HCT116 (cell line): Measurements from ENCODE around the gene ZNF441. TPM values are rescaled to one million over a fixed set of nuclear protein-coding genes. Genes with fewer than 3 reads are reported as not detected.

Experiments used
- ATAC-seq: fragments of 200-7000 bp; cut with Tn5 transposase; 2 replicates; pipeline ENCODE4 v1.9.1; 2020; ENCODE audit warnings: mild to moderate bottlenecking, moderate library complexity
- BruUV-seq: library from RNA; stranded (reverse); fragments of 400-500 nt; replicated peaks from 2 replicates; lab custom pipeline; 2021; lab: Mats Ljungman, UMichigan
- CTCF ChIA-PET: fragments of 300-600 bp; sonication (Branson Sonifier 250); formaldehyde crosslinking; loops from one replicate; lab custom pipeline; 2021; ENCODE audit warnings: antibody characterized with exemption; lab: Charles Lee
- POLR2A ChIA-PET: fragments of 300-600, 350-600 bp; sonication (Branson Sonifier 250); formaldehyde crosslinking; loops from one replicate; lab custom pipeline; 2021; ENCODE audit warnings: antibody characterized with exemption; lab: Charles Lee
- RAD21 ChIA-PET, 2 experiments: fragments of 300-600 bp; sonication (Branson Sonifier 250); formaldehyde crosslinking; loops; one replicate each; lab custom pipeline; 2023; ENCODE audit warnings: low total read pairs in 2 of 2; ENCODE audit not compliant: uncharacterized antibody in 2 of 2, unreplicated experiment in 2 of 2, low non-redundant PET in 1 of 2; lab: Charles Lee
- DNase-seq: peaks from one replicate; pipeline ENCODE4 v3.0.0-alpha.2; 2010; ENCODE audit warnings: low read depth, low spot score
- H2AFZ ChIP-seq: fragments of 200-600 bp; shearing (Covaris generic), sonication (generic); 2 replicates; pipeline ENCODE4 v1.6.1; 2017; ENCODE audit warnings: low read depth, mixed run types, mixed read lengths, antibody characterized with exemption, low read length; ENCODE audit not compliant: poor library complexity, severe bottlenecking
- H3K27ac ChIP-seq: 2 replicates; pipeline ENCODE4 v1.5.1; 2012; ENCODE audit warnings: low read depth, low read length
- H3K27me3 ChIP-seq: fragments of 200-600 bp; sonication (generic); 2 replicates; pipeline ENCODE4 v1.6.1; 2016; ENCODE audit warnings: mixed run types, low read length, mixed read lengths; ENCODE audit not compliant: insufficient read depth
- H3K36me3 ChIP-seq, 2 experiments: fragments of 200-500 bp in 1 of 2; fragments of 200-600 bp in 1 of 2; sonication (Bioruptor generic) in 1 of 2; sonication (generic) in 1 of 2; 2 replicates each; pipeline versions ENCODE4 v1.5.1 to v1.6.1; 2014 to 2016; ENCODE audit warnings: low read length in 2 of 2, inconsistent platforms in 1 of 2, mixed read lengths in 1 of 2, mixed run types in 1 of 2; ENCODE audit not compliant: insufficient read depth in 2 of 2, control insufficient read depth in 1 of 2
- H3K4me1 ChIP-seq, 2 experiments: fragments of 200-600 bp in 1 of 2; sonication (generic) in 1 of 2; 2 replicates each; pipeline versions ENCODE4 v1.5.1 to v1.6.1; 2012 to 2017; ENCODE audit warnings: low read length in 2 of 2, inconsistent platforms in 1 of 2, mild to moderate bottlenecking in 1 of 2, mixed read lengths in 1 of 2, mixed run types in 1 of 2, moderate library complexity in 1 of 2; ENCODE audit not compliant: insufficient read depth in 2 of 2, control insufficient read depth in 1 of 2
- H3K4me2 ChIP-seq: fragments of 200-600 bp; sonication (generic); 2 replicates; pipeline ENCODE4 v1.6.1; 2017; ENCODE audit warnings: mixed run types, low read length, mixed read lengths
- H3K4me3 ChIP-seq, 2 experiments: fragments of 200-600 bp in 1 of 2; sonication (generic) in 1 of 2; replicated peaks in 1 of 2; 2 replicates each; pipeline ENCODE4 v1.5.1; 2011 to 2016; ENCODE audit warnings: low read length in 2 of 2, control low read depth in 1 of 2, low read depth in 1 of 2, mild to moderate bottlenecking in 1 of 2, mixed read lengths in 1 of 2, mixed run types in 1 of 2
- H3K79me2 ChIP-seq: fragments of 200-600 bp; sonication (generic); 2 replicates; pipeline ENCODE4 v1.6.1; 2017; ENCODE audit warnings: mild to moderate bottlenecking, mixed run types, low read length, moderate library complexity, mixed read lengths; ENCODE audit not compliant: insufficient read depth
- H3K9ac ChIP-seq: fragments of 200-600 bp; sonication (generic); 2 replicates; pipeline ENCODE4 v1.6.1; 2016; ENCODE audit warnings: low read length, mixed read lengths
- H3K9me2 ChIP-seq: fragments of 200-600 bp; sonication (generic), shearing (Covaris generic); 2 replicates; pipeline ENCODE4 v1.6.1; 2017; ENCODE audit warnings: mixed run types, mild to moderate bottlenecking, moderate library complexity; ENCODE audit not compliant: insufficient read depth
- H3K9me3 ChIP-seq, 2 experiments: fragments of 200-500 bp in 1 of 2; fragments of 200-600 bp in 1 of 2; sonication (Bioruptor generic) in 1 of 2; sonication (generic) in 1 of 2; 2 replicates each; pipeline ENCODE4 v1.6.1; 2014 to 2017; ENCODE audit warnings: low read length in 2 of 2, mixed read lengths in 2 of 2, inconsistent platforms in 1 of 2, low read depth in 1 of 2, mild to moderate bottlenecking in 1 of 2, mixed run types in 1 of 2, moderate library complexity in 1 of 2; ENCODE audit not compliant: control insufficient read depth in 1 of 2, insufficient read depth in 1 of 2
- H4K20me1 ChIP-seq: fragments of 200-600 bp; sonication (generic), shearing (Covaris generic); 2 replicates; pipeline ENCODE4 v1.6.1; 2017; ENCODE audit warnings: mixed run types, mild to moderate bottlenecking, moderate library complexity; ENCODE audit not compliant: insufficient read depth
- CBX3 ChIP-seq: IDR thresholded peaks from 2 replicates; pipeline ENCODE4 v1.6.1; 2012; ENCODE audit warnings: low read depth
- CEBPB ChIP-seq: IDR thresholded peaks from 2 replicates; pipeline ENCODE4 v1.6.1; 2012; ENCODE audit warnings: low read depth
- EGR1 ChIP-seq: IDR thresholded peaks from 2 replicates; pipeline ENCODE4 v1.6.1; 2012; ENCODE audit warnings: low read depth
- EZH2 ChIP-seq: fragments of 200-600 bp; sonication (generic); IDR thresholded peaks from 2 replicates; pipeline ENCODE4 v1.6.1; 2017; ENCODE audit warnings: antibody characterized with exemption, mixed run types
- EZH2phosphoT487 ChIP-seq: fragments of 200-600 bp; IDR thresholded peaks from 2 replicates; pipeline ENCODE4 v1.6.1; 2018; ENCODE audit warnings: antibody characterized with exemption, borderline replicate concordance
- FOSL1 ChIP-seq: IDR thresholded peaks from 2 replicates; pipeline ENCODE4 v1.6.1; 2012; ENCODE audit warnings: low read depth
- POLR2AphosphoS5 ChIP-seq: IDR thresholded peaks from 2 replicates; pipeline ENCODE4 v1.6.1; 2011; ENCODE audit warnings: mild to moderate bottlenecking, low read depth, low read length, moderate library complexity
- RAD21 ChIP-seq: IDR thresholded peaks from 2 replicates; pipeline ENCODE4 v1.6.1; 2012; ENCODE audit warnings: low read depth, mild to moderate bottlenecking
- SP1 ChIP-seq: IDR thresholded peaks from 2 replicates; pipeline ENCODE4 v1.6.1; 2012; ENCODE audit warnings: low read depth
- SRF ChIP-seq: IDR thresholded peaks from 2 replicates; pipeline ENCODE4 v1.6.1; 2012; ENCODE audit warnings: low read depth
- TCF7L2 ChIP-seq: IDR thresholded peaks from 2 replicates; pipeline ENCODE4 v1.7.0; 2011; ENCODE audit warnings: borderline replicate concordance, inconsistent platforms; ENCODE audit not compliant: insufficient read depth, insufficient read length; ENCODE audit errors: extremely low read depth
- YY1 ChIP-seq: IDR thresholded peaks from 2 replicates; pipeline ENCODE4 v1.6.1; 2011; ENCODE audit warnings: low read length, low read depth, moderate library complexity, mild to moderate bottlenecking; ENCODE audit not compliant: insufficient replicate concordance; ENCODE audit errors: extremely low read depth
- ZFX ChIP-seq: fragments of 450-650 bp; IDR thresholded peaks from 2 replicates; pipeline ENCODE4 v1.6.1; 2017
- ZNF274 ChIP-seq: fragments of 200-500 bp; sonication (Bioruptor generic); IDR thresholded peaks from 2 replicates; pipeline ENCODE4 v1.6.1; 2014; ENCODE audit warnings: mild to moderate bottlenecking, low read depth, low read length, inconsistent platforms
- intact Hi-C: fragments of 100-400 bp; cut with micrococcal nuclease; formaldehyde crosslinking; loops from 2 replicates; pipeline ENCODE4 v1.10.0; 2022
- total RNA-seq: library from RNA; stranded (reverse); gene quantifications from one replicate; pipeline ENCODE4 v1.2.1, GENCODE V29; 2021; ENCODE audit not compliant: unreplicated experiment
- TF ChIP-seq, protein P1 (sequence below): IDR thresholded peaks from 2 replicates; pipeline ENCODE4 v1.6.1; 2012
- TF ChIP-seq, protein P2 (sequence below): IDR thresholded peaks from 2 replicates; pipeline ENCODE4 v1.6.1; 2012; ENCODE audit warnings: low read depth

ZNF441 gene
- total RNA-seq, 1 experiment from 2014 or later: 1.1 TPM

- no peaks in the 10 kb centered on the region for H3K4me1 ChIP-seq
- H3K4me3 ChIP-seq: no peak overlapping the region
- ATAC-seq: no peak
- no peak overlapping the region for H3K4me2 ChIP-seq
- H3K27me3 ChIP-seq: no peaks in the 10 kb centered on the region
- H3K9ac ChIP-seq: no peak overlapping the region
- H3K9me3 ChIP-seq: peaks cover 0 to 6% of the 10 kb centered on the region in 2 experiments; a peak in 2 of 4 replicates
- H3K36me3 ChIP-seq: no peaks in the 10 kb centered on the region
- no peaks in the 10 kb centered on the region for H4K20me1 ChIP-seq
- H3K79me2 ChIP-seq: no peaks in the 10 kb centered on the region
- no peak overlapping the region for H3K27ac ChIP-seq
- RAD21 ChIA-PET: no interaction called here
- H3K9me2 ChIP-seq: no peaks in the 10 kb centered on the region
- CTCF ChIA-PET: no interaction called here
- no TSS peak for BruUV-seq
- H2AFZ ChIP-seq: no peak overlapping the region
- POLR2A ChIA-PET: no interaction called here
- DNase-seq: no peak
- intact Hi-C loops: no loop called here
- TF ChIP-seq RAD21 (no peak), CEBPB (no peak), YY1 (no peak), POLR2AphosphoS5 (no peak), CBX3 (no peak)
- TF ChIP-seq, protein P1, sequence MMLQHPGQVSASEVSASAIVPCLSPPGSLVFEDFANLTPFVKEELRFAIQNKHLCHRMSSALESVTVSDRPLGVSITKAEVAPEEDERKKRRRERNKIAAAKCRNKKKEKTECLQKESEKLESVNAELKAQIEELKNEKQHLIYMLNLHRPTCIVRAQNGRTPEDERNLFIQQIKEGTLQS: no peak
Measured at GRCh38 chr19:11745869-11746268, 20.9 kb upstream of the ZNF441 start.

- no peak overlapping the region for H3K9ac ChIP-seq
- CTCF ChIA-PET: no interaction called here
- no peaks in the 10 kb centered on the region for H3K4me1 ChIP-seq
- no peaks in the 10 kb centered on the region for H4K20me1 ChIP-seq
- no peak overlapping the region for H2AFZ ChIP-seq
- H3K4me3 ChIP-seq: no peak overlapping the region
- H3K36me3 ChIP-seq: no peaks in the 10 kb centered on the region
- POLR2A ChIA-PET: no interaction called here
- H3K27ac ChIP-seq: no peak overlapping the region
- no peaks in the 10 kb centered on the region for H3K27me3 ChIP-seq
- BruUV-seq: no TSS peak
- intact Hi-C loops: no loop called here
- no peaks in the 10 kb centered on the region for H3K79me2 ChIP-seq
- ATAC-seq (no peak), DNase-seq (no peak)
- H3K4me2 ChIP-seq: no peak overlapping the region
- peaks cover 0 to 6% of the 10 kb centered on the region in 2 experiments; a peak in 2 of 4 replicates for H3K9me3 ChIP-seq
- H3K9me2 ChIP-seq: no peaks in the 10 kb centered on the region
- RAD21 ChIA-PET: no interaction called here
- TF ChIP-seq RAD21 (no peak), TCF7L2 (no peak), POLR2AphosphoS5 (no peak), EZH2 (no peak), SRF (no peak), FOSL1 (no peak), EZH2phosphoT487 (no peak), YY1 (no peak), ZNF274 (no peak), EGR1 (no peak), SP1 (no peak), ZFX (no peak)
- TF ChIP-seq, protein P2, sequence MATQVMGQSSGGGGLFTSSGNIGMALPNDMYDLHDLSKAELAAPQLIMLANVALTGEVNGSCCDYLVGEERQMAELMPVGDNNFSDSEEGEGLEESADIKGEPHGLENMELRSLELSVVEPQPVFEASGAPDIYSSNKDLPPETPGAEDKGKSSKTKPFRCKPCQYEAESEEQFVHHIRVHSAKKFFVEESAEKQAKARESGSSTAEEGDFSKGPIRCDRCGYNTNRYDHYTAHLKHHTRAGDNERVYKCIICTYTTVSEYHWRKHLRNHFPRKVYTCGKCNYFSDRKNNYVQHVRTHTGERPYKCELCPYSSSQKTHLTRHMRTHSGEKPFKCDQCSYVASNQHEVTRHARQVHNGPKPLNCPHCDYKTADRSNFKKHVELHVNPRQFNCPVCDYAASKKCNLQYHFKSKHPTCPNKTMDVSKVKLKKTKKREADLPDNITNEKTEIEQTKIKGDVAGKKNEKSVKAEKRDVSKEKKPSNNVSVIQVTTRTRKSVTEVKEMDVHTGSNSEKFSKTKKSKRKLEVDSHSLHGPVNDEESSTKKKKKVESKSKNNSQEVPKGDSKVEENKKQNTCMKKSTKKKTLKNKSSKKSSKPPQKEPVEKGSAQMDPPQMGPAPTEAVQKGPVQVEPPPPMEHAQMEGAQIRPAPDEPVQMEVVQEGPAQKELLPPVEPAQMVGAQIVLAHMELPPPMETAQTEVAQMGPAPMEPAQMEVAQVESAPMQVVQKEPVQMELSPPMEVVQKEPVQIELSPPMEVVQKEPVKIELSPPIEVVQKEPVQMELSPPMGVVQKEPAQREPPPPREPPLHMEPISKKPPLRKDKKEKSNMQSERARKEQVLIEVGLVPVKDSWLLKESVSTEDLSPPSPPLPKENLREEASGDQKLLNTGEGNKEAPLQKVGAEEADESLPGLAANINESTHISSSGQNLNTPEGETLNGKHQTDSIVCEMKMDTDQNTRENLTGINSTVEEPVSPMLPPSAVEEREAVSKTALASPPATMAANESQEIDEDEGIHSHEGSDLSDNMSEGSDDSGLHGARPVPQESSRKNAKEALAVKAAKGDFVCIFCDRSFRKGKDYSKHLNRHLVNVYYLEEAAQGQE: no peak
- TF ChIP-seq, protein P1: no peak
Measured at GRCh38 chr19:11747277-11747676, 19.5 kb upstream of the ZNF441 start.
